T-helper 1 cell treated with Interleukin-12 subunit alpha and Interleukin-12 subunit beta and Interleukin-4 antibody, amounts not matched to agents 30 μg/mL and 1 μg/mL, for 36 hours (primary cell): Measurements from ENCODE around the gene UBE2U.

Source experiments
- H3K27ac Mint-ChIP-seq: one replicate; pipeline ENCODE4 v1.8.0; 2021; ENCODE audit warnings: mild to moderate bottlenecking, mixed read lengths
- H3K27me3 Mint-ChIP-seq: one replicate; pipeline ENCODE4 v1.8.0; 2021; ENCODE audit warnings: low read depth, mixed read lengths
- H3K36me3 Mint-ChIP-seq: one replicate; pipeline ENCODE4 v1.8.0; 2021; ENCODE audit warnings: low read depth, mixed read lengths
- H3K4me1 Mint-ChIP-seq: one replicate; pipeline ENCODE4 v1.8.0; 2021; ENCODE audit warnings: low read depth, mixed read lengths
- H3K4me3 Mint-ChIP-seq: one replicate; pipeline ENCODE4 v1.8.0; 2021; ENCODE audit warnings: mild to moderate bottlenecking, moderate library complexity, mixed read lengths
- H3K9me3 Mint-ChIP-seq: one replicate; pipeline ENCODE4 v1.8.0; 2021; ENCODE audit warnings: mixed read lengths

Gene UBE2U

DNA sequence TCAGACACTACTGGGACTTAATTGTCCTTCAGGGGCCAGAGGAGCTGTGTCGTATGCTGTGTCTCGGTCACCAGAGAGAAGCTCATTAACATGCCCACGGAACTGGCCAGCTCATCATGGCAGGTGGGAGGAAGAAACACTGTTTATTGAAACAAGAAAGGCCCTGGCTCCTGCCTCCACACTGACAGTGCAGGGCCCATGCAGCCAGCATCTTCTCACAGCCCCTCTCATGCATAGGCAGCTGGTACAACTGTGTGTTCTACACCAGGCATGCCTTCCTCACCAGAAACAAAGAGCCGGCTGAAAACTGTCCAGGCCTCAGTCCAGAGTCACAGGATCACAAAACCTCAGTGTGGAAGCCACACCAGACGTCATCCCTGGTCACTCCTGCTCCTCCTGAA is 106.0 kb downstream of the UBE2U start:
- no peaks in the 10 kb centered on the region for H3K36me3 Mint-ChIP-seq
- H3K4me1 Mint-ChIP-seq, result no peaks in the 10 kb centered on the region
- H3K27me3 Mint-ChIP-seq, result peaks cover 6% of the 10 kb centered on the region
- H3K9me3 Mint-ChIP-seq, result no peaks in the 10 kb centered on the region
- H3K4me3 Mint-ChIP-seq, result no peak overlapping the region
- H3K27ac Mint-ChIP-seq, result no peak overlapping the region

DNA sequence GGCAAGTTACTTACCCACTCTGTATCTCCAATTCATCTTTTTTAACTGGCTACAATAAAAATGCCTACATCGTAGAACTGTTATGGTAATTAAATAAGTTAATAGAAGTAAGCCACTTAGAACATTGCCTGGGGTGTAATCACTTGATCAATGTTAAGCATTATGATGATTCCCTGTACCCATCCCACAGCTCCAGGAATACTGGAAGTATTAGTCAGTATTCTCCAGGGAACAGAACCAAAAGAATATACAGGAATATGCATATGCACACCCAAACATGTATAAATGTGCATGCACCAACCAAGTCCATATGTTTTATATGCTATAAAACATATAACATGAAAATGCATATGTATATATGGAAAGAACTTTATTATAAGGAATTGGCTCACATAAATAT is 107.3 kb downstream of the UBE2U start:
- no peak overlapping the region for H3K27ac Mint-ChIP-seq
- no peaks in the 10 kb centered on the region for H3K9me3 Mint-ChIP-seq

DNA sequence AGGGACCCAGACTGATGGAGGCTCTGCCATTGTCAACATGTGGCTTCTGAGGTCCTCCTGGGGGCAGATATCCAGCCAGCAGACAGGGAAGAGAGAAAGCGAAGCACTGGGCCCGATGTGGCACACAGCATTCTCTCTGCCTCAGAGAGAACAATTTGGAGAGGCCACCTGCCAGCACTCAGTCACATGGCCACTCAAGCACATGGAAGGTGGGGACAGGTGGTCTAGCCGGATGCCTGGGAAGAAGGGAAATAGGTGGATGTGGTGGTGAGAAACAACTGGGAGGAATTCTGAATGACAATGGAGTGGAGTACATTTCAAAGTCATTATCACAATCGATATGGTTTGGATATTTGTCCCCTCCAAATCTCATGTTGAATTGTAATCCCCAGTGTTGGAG is 109.0 kb downstream of the UBE2U start:
- Mint-ChIP-seq H3K27ac (no peak overlapping the region), H3K4me1 (no peaks in the 10 kb centered on the region), H3K4me3 (no peak overlapping the region), H3K36me3 (no peaks in the 10 kb centered on the region), H3K9me3 (no peaks in the 10 kb centered on the region), H3K27me3 (peaks cover 6% of the 10 kb centered on the region)

More for the DNA sequence above, 107.3 kb downstream of the UBE2U start:
- Mint-ChIP-seq H3K27me3 (peaks cover 6% of the 10 kb centered on the region), H3K4me3 (no peak overlapping the region), H3K4me1 (no peaks in the 10 kb centered on the region), H3K36me3 (no peaks in the 10 kb centered on the region)

DNA sequence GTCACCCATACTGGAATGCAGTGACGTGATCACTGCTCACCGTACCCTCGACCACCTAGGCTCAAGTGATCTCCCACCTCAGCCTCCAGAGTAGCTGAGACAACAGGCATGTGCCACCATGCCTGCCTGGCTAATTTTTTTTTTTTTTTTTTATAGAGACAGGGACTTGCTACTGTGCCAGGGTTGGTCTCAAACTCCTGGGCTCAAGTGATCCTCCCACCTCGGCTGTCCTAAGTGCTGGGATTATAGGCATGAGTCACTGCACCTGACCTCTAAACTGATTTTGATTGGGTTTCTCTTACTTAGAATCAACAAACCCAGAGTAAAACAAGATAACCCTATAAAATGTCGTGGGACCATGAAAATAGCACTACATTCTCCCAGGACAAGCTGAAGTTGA is 112.0 kb downstream of the UBE2U start:
- H3K27me3 Mint-ChIP-seq, result no peaks in the 10 kb centered on the region
- no peak overlapping the region for H3K4me3 Mint-ChIP-seq
- no peaks in the 10 kb centered on the region for H3K9me3 Mint-ChIP-seq
- H3K36me3 Mint-ChIP-seq, result no peaks in the 10 kb centered on the region
- no peak overlapping the region for H3K27ac Mint-ChIP-seq
- no peaks in the 10 kb centered on the region for H3K4me1 Mint-ChIP-seq
